HG03521 (cell line): ENCODE results near the gene MYH16.
"Not testable (repeated sequence)": the region's sequence is repeated elsewhere in the genome, so short reads cannot be mapped to it uniquely, and the experiment has no call there.

Experiments
- ATAC-seq: cut with Tn5 transposase; IDR thresholded peaks from one replicate; pipeline ENCODE4 v1.9.1; 2021; ENCODE audit warnings: mild to moderate bottlenecking, moderate library complexity; ENCODE audit not compliant: unreplicated experiment

Gene MYH16

DNA sequence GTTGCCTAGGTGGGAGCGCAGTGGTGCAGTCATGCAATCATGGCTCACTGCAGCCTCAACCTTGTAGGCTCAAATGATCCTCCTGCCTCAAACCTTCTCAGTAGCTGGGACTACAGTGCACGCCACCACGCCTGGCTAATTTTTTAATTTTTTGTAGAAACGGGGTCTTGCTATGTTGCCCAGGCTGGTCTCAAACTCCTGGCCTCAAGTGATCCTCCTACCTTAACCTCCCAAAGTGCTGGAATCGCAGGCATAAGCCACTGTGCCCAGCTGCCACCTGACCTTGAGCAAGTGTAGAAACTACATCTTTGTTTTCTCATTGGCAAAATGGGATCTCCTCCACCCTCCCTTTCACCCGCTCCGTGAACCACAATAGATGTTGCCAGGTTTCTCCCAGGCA is 15.0 kb upstream of the MYH16 start:
- no peak for ATAC-seq

DNA sequence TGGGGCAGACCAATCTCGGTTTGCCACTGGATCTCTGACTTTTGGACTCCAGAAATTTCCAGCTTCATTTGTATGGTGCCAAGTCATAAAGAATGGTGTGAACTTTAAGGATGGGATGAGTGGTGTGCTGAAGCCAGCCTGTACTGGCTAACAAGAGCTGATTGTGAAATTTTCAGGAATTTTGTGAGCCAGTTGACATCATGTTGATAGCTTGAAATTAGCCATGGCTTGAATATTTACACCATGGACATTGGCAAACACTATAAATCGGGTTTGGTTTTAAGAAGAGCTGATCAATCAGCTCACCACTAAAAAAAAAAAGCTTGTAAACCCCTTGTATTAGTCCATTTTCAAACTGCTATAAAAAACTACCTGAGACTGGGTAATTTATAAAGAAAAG is 14.1 kb upstream of the MYH16 start:
- no peak for ATAC-seq

DNA sequence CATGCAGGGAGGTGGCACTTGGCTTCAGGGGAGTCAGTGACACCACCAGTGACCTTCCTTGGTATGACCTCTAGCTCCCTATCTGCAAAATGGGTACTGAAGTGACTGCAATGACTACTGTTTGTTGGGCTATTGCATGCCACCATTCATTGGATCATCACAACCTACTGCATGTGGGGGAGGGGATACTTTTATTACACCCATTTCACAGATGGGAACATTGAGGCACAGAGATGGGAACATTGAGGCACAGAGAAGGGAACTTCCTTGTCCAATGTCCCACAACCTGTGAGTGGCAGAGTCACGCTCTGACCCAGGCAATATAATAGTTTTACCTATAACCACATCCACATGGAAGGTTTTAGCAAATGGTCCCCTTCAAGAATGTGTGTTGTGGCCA is 12.2 kb upstream of the MYH16 start:
- no peak for ATAC-seq

- no peak for ATAC-seq
Observed at GRCh38 chr7:99261646-99262045, 11.0 kb upstream of the MYH16 start.

DNA sequence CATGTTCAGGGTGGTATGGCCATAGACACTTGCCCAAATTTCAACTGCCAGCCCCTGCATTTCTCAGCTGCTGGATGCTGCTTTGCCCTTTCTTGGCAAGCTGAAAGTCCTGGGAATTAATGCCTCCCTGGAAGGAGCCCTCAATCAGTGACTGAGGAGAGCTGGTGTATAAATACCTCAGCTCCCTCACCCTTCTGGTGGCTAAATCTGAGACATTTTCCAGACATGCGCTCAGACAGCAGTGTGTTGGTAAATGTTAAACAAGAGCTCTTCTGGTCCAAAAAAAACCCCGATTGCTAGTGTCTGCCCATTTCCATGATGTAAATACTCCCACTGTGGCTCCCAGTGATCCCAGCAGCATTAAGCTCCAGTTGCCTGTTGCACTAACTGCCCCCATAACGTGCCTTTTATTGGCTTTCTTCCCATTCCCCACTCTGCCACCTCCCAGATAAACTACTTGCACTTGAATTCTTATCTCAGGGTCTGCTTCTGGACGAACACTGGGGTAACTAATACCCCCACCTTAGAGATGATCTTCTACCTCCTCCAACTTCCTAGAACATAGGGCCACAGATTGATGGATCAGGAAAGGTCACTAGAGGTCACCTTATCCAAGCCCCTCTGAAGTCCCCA is 6.7 kb upstream of the MYH16 start:
- no peak for ATAC-seq

GRCh38 chr7:99267481-99267840 is 5.2 kb upstream of the MYH16 start:
- ATAC-seq = no peak

- ATAC-seq = no peak
Observed at GRCh38 chr7:99267841-99268576, 4.6 kb upstream of the MYH16 start.

DNA sequence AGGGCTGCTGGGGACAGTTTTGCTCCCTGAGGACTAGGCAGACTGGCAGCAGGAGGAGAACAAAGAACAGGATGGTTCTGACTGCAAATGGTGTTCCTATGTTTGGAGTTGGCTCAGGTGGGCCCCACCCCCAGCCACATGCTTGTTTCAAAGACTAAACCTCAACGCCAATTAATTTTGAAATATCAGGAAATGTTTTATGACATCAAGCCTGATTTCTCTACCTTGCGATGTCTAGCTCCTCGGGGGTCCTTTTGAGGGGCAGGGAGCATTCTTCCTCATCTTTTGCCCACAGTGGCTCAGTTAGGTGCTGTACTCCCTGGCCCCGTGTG is 4.1 kb upstream of the MYH16 start:
- no peak for ATAC-seq

DNA sequence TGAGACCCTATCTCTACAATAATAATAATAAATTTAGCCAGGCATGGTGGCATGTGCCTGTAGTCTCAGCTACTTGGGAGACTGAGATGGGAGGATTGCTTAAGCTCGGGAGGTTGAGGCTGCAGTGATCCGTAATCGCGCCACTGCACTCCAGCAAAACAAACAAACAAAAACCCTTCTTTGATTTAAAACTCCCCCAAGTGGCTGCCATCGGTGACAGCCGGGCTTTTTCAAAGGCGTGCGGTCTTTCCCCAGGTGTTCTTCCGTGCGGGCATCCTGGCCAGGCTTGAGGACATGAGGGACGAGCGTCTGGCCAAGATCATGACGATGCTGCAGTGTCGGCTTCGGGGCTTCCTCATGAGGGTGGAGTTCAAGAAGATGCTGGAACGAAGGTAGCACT is 1.9 kb upstream of the MYH16 start:
- ATAC-seq = no peak

GRCh38 chr7:99273561-99273960 is 922 bp downstream of the MYH16 start:
- ATAC-seq = not testable (repeated sequence)

- not testable (repeated sequence) for ATAC-seq
Observed at GRCh38 chr7:99274908-99275307, 2.3 kb downstream of the MYH16 start.

- no peak for ATAC-seq
Observed at GRCh38 chr7:99275496-99275895, 2.9 kb downstream of the MYH16 start.

DNA sequence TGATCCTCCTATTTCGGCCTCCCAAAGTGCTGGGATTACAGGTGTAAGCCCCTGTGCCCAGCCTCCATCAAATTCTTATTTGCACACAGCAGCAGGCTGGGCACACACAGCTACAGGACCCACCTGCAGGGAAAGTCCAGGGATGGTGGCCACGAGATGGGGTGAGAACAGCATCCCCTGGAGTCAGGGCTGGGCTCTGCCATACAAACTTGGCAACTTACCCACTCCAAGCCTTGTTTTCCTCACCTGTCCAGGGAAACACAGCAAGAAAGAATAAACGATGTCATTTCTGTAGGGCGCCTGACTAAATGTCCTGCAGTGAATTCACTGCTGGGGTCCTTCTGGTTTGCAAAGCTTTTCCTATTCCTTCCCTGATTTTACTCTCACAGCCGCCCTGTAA is 5.5 kb downstream of the MYH16 start:
- no peak for ATAC-seq

GRCh38 chr7:99284165-99284564 is 11.5 kb downstream of the MYH16 start:
- not testable (repeated sequence) for ATAC-seq

DNA sequence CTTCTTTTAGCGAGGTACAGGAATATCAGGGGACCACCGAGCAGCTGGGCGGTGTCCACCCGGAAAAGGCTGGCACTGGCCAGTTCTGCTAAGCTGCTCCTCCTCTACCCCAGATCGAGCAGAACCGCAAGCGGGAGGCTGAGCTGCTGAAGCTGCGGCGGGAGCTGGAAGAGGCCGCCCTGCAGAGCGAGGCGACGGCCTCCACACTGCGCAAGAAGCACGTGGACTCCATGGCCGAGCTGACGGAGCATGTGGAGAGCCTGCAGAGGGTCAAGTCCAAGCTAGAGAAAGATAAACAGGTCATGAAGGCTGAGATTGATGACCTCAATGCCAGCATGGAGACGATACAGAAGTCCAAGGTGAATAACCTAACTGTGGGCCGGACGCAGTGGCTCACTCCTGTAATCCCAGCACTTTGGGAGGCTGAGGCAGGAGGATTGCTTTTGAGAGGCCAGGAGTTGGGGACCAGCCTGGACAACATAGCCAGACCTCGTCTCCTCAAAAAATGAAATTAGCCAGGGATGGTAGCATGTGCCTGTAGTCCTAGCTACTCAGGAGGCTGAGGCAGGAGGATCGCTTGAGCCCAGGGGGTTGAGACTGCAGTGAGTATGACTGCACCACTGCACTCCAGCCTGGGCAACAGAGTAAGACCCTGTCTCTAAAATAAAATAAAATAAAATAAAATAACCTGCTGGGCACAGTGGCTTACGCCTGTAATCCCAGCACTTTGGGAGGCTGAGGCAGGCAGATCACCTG is 15.3 kb downstream of the MYH16 start:
- ATAC-seq = no peak

DNA sequence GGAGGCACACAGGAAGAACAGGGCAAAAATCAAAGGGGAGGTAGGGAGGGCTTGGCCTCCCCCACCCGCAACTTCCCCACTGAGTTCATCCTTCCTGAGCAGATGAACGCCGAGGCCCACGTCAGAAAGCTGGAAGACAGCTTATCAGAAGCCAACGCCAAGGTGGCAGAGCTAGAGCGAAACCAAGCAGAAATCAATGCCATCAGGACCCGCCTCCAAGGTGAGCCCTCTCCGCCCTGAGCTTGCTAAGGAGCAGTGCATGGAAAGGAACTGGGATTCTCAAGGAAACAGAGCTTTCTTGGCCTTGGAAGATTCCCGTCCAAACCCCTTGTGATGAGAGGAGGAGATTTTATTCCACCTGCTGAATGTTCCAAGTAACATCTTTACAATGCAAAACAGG is 16.5 kb downstream of the MYH16 start:
- no peak for ATAC-seq

DNA sequence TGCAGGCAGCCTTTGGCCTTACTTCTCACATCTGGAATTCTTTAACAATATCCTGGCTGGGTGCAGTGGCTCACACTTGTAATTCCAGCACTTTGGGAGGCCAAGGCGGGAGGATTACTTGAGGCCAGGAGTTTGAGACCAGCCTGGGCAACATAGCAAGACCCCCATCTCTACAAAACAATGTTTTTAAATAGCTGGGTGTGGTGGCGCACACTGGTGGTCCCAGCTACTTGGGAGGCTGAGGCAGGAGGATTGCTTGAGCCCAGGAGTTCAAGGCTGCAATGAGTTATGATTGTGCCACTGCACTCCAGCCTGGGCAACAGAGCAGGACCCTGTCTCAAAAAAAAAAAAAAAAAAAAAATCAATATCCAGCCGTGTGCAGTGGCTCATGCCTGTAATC is 17.5 kb downstream of the MYH16 start:
- not testable (repeated sequence) for ATAC-seq

DNA sequence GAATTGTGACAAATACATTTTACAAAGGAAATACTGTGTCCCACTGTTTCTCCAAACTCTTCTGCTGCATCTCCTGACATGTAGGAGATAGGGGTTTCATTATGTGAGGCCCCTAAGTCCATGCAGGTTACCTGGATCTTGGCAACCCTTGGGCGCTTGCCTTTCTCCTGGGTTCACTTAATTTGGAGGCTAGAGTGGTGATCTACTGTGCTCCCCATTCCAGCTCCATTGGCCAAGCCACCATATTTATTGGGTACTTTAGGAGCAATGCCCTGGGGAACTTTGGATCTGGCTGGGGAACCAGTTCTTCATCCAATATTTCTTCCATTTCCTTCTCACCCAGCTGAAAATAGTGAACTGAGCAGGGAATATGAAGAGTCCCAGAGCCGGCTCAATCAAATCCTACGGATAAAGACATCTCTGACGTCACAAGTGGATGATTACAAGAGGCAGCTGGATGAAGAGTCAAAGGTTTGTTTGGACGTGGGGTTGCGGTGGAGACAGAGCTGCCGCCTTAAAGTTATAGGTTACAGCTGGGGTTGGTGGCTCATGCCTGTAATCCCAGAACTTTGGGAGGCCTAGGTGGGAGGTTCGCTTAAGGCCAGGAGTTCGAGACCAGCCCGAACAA is 18.5 kb downstream of the MYH16 start:
- ATAC-seq = no peak

- no peak for ATAC-seq
Observed at GRCh38 chr7:99292127-99292526, 19.5 kb downstream of the MYH16 start.

GRCh38 chr7:99293167-99293566 is 20.5 kb downstream of the MYH16 start:
- ATAC-seq = no peak

DNA sequence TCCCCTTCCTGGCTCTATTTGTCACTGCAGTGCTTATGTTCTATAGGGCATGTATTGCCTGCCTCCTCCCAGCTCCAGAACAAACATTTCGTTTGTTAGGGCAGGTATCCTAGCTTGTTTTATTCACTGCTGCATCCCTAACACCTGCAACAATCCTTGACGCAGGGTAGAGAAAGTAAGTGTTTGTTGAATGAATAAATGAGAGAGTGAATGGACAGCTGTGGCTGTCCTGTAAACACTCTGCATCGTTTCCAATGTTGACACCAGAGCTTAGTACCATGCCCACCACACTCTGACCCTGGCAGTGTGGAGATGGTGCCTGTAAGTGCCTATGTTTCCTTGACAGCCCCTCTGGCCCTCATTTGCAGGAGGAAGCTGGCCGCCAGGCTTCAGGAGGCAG is 21.0 kb downstream of the MYH16 start:
- no peak for ATAC-seq

DNA sequence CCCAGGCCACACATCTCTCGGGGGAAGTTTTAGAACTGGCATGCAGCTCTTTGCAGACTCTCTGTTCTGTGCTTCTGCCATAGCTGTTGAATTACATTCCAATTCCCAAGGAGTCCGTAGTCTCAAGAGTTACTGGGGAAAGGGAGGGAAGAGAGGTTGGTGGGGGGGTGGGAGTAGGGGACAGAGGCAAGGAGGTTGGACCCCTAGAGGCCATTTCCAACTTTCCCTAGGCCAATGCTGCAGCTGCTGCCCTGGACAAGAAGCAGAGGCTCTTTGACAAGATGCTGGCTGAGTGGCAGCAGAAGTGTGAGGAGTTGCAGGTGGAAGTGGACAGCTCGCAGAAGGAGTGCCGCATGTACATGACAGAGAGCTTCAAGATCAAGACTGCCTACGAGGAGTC is 23.8 kb downstream of the MYH16 start:
- no peak for ATAC-seq
